Globus pallidus (tissue), 1 donor: ENCODE data around the gene RAB41.
"Not testable (repeated sequence)": the region's sequence is repeated elsewhere in the genome, so short reads cannot be mapped to it uniquely, and the experiment has no call there.

ENCODE experiments used
- DNase-seq: peaks from one replicate; pipeline ENCODE4 v3.0.0-alpha.2; 2015; ENCODE audit warnings: low spot score

Gene RAB41

GRCh38 chrX:70289793-70290770 is 8.1 kb downstream of the RAB41 start, which contains the start of the genes KIF4A and PDZD11:
Gene KIF4A (plus strand): TSS chrX:70290104. CDS start chrX:70290459, 355 bp downstream.
Gene PDZD11 (minus strand): TSS chrX:70289927. CDS start chrX:70289341, 586 bp downstream.
- peak; percentile 60 for DNase-seq

GRCh38 chrX:70292788-70293187 is 10.8 kb downstream of the RAB41 start:
- DNase-seq, result no peak

- DNase-seq, result no peak
Observed at GRCh38 chrX:70293621-70294020, 11.6 kb downstream of the RAB41 start.

- DNase-seq, result no peak
Observed at GRCh38 chrX:70301716-70302115, 19.7 kb downstream of the RAB41 start.

GRCh38 chrX:70313503-70313902 is 31.5 kb downstream of the RAB41 start:
- no peak for DNase-seq

- no peak for DNase-seq
Observed at GRCh38 chrX:70322784-70323183, 40.8 kb downstream of the RAB41 start.

GRCh38 chrX:70323628-70324027 is 41.7 kb downstream of the RAB41 start:
- DNase-seq, result not testable (repeated sequence)

GRCh38 chrX:70324326-70324725 is 42.4 kb downstream of the RAB41 start:
- DNase-seq, result no peak

- DNase-seq, result no peak
Observed at GRCh38 chrX:70331161-70331560, 49.2 kb downstream of the RAB41 start.

GRCh38 chrX:70332600-70332999 is 50.6 kb downstream of the RAB41 start:
- no peak for DNase-seq
